ENCODE data around the gene RGS17.

Gene RGS17

GRCh38 chr6:153150752-153151440 is 19.8 kb upstream of the RGS17 start:
- Histone ChIP-seq H3K4me2 (ENCODE audit: low read length) (no peak overlapping the region), H3K27ac (ENCODE audit: low read length) (no peak overlapping the region), H3K4me1 (ENCODE audit: low read length) (no peaks in the 10 kb centered on the region), H3K27me3 (ENCODE audit: low read depth, low read length) (no peaks in the 10 kb centered on the region), H3K79me2 (ENCODE audit: low read length) (no peaks in the 10 kb centered on the region), H3K36me3 (replicated peaks; ENCODE audit: low read depth, low read length) (no peaks in the 10 kb centered on the region), H3K4me3 (ENCODE audit: low read length) (no peak overlapping the region), H2AFZ (ENCODE audit: low read depth, low read length) (no peak overlapping the region), H3K9me3 (ENCODE audit: insufficient read depth, low read length) (no peaks in the 10 kb centered on the region), H3K9ac (ENCODE audit: low read length) (no peak overlapping the region), H4K20me1 (ENCODE audit: insufficient read depth, low read length) (no peaks in the 10 kb centered on the region)
- TF ChIP-seq CTCF (IDR thresholded peaks at IDR 0.05; ENCODE audit: low read depth, low read length) (no peak), EZH2phosphoT487 (IDR thresholded peaks at IDR 0.05; ENCODE audit: low read depth) (no peak)

- H3K4me2 ChIP-seq (ENCODE audit: low read length), result no peak overlapping the region
- H3K9me3 ChIP-seq (ENCODE audit: insufficient read depth, low read length), result no peaks in the 10 kb centered on the region
- TF ChIP-seq EZH2phosphoT487 (IDR thresholded peaks at IDR 0.05; ENCODE audit: low read depth), result no peak
- TF ChIP-seq CTCF (IDR thresholded peaks at IDR 0.05; ENCODE audit: low read depth, low read length), result no peak
- no peak overlapping the region for H2AFZ ChIP-seq (ENCODE audit: low read depth, low read length)
- H3K4me3 ChIP-seq (ENCODE audit: low read length), result no peak overlapping the region
- H4K20me1 ChIP-seq (ENCODE audit: insufficient read depth, low read length), result no peaks in the 10 kb centered on the region
- H3K27me3 ChIP-seq (ENCODE audit: low read depth, low read length), result no peaks in the 10 kb centered on the region
- H3K4me1 ChIP-seq (ENCODE audit: low read length), result no peaks in the 10 kb centered on the region
- no peak overlapping the region for H3K9ac ChIP-seq (ENCODE audit: low read length)
- H3K79me2 ChIP-seq (ENCODE audit: low read length), result no peaks in the 10 kb centered on the region
- H3K36me3 ChIP-seq (replicated peaks; ENCODE audit: low read depth, low read length), result no peaks in the 10 kb centered on the region
- no peak overlapping the region for H3K27ac ChIP-seq (ENCODE audit: low read length)
These were observed 19.3 kb upstream of the RGS17 start for GRCh38 chr6:153150371-153150751.

- H2AFZ ChIP-seq (ENCODE audit: low read depth, low read length), result no peak overlapping the region
- no peaks in the 10 kb centered on the region for H3K9me3 ChIP-seq (ENCODE audit: insufficient read depth, low read length)
- H3K4me2 ChIP-seq (ENCODE audit: low read length), result no peak overlapping the region
- TF ChIP-seq CTCF (IDR thresholded peaks at IDR 0.05; ENCODE audit: low read depth, low read length), result no peak
- no peak for TF ChIP-seq EZH2phosphoT487 (IDR thresholded peaks at IDR 0.05; ENCODE audit: low read depth)
- no peaks in the 10 kb centered on the region for H3K79me2 ChIP-seq (ENCODE audit: low read length)
- no peaks in the 10 kb centered on the region for H3K4me1 ChIP-seq (ENCODE audit: low read length)
- H4K20me1 ChIP-seq (ENCODE audit: insufficient read depth, low read length), result no peaks in the 10 kb centered on the region
- H3K36me3 ChIP-seq (replicated peaks; ENCODE audit: low read depth, low read length), result no peaks in the 10 kb centered on the region
- no peak overlapping the region for H3K4me3 ChIP-seq (ENCODE audit: low read length)
- no peak overlapping the region for H3K9ac ChIP-seq (ENCODE audit: low read length)
- no peaks in the 10 kb centered on the region for H3K27me3 ChIP-seq (ENCODE audit: low read depth, low read length)
- no peak overlapping the region for H3K27ac ChIP-seq (ENCODE audit: low read length)
These were observed 18.8 kb upstream of the RGS17 start for GRCh38 chr6:153149891-153150290.

- H3K79me2 ChIP-seq (ENCODE audit: low read length), result no peaks in the 10 kb centered on the region
- H3K4me1 ChIP-seq (ENCODE audit: low read length), result no peaks in the 10 kb centered on the region
- TF ChIP-seq CTCF (IDR thresholded peaks at IDR 0.05; ENCODE audit: low read depth, low read length), result no peak
- no peak for TF ChIP-seq EZH2phosphoT487 (IDR thresholded peaks at IDR 0.05; ENCODE audit: low read depth)
- no peaks in the 10 kb centered on the region for H3K36me3 ChIP-seq (replicated peaks; ENCODE audit: low read depth, low read length)
- no peak overlapping the region for H3K4me3 ChIP-seq (ENCODE audit: low read length)
- H3K9me3 ChIP-seq (ENCODE audit: insufficient read depth, low read length), result no peaks in the 10 kb centered on the region
- H3K27me3 ChIP-seq (ENCODE audit: low read depth, low read length), result no peaks in the 10 kb centered on the region
- no peak overlapping the region for H3K4me2 ChIP-seq (ENCODE audit: low read length)
- H4K20me1 ChIP-seq (ENCODE audit: insufficient read depth, low read length), result no peaks in the 10 kb centered on the region
- no peak overlapping the region for H3K9ac ChIP-seq (ENCODE audit: low read length)
- no peak overlapping the region for H2AFZ ChIP-seq (ENCODE audit: low read depth, low read length)
- H3K27ac ChIP-seq (ENCODE audit: low read length), result no peak overlapping the region
These were observed 15.3 kb upstream of the RGS17 start for GRCh38 chr6:153146413-153146812.
